ENCODE measurements around the gene BLOC1S2.
"Not testable (repeated sequence)": the region's sequence is repeated elsewhere in the genome, so short reads cannot be mapped to it uniquely, and the experiment has no call there.

DNA sequence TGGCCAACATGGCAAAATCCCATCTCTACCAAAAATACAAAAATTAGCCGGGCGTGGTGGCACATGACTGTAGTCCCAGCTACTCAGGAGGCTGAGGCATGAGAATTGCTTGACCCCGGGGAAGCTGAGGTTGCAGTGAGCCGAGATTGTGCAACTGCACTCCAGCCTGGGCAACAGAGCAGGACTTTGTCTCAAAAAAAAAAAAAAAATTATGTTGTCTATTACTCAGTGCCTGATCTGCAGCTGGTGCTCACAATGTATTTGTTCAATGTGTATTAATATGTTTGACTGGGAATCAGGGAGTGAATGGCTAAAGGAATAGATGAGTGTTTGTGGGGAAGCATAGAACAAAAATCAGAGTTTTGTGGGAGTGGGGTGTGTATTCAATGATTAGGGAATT is 5.8 kb upstream of the BLOC1S2 start:
- TF ChIP-seq CTCF (IDR thresholded peaks at IDR 0.05); POLR2A (IDR thresholded peaks at IDR 0.05; ENCODE audit: low read depth); EP300 (IDR thresholded peaks at IDR 0.05); POLR2AphosphoS5 (IDR thresholded peaks at IDR 0.05): not testable (repeated sequence)

Measured in esophagus muscularis mucosa (tissue), 4 donors.